ENCODE results near the gene ZNF366.

The ZNF366 gene

GRCh38 chr5:72465066-72465465 is 42.1 kb downstream of the ZNF366 start:
- no peak for DNase-seq (ENCODE audit: insufficient read length, low spot score)
- no peak for TF ChIP-seq PAX5 (IDR thresholded peaks at IDR 0.05; ENCODE audit: insufficient read depth, low read length, severe bottlenecking)
- no peak for TF ChIP-seq POU2F2 (IDR thresholded peaks at IDR 0.05; ENCODE audit: low read depth, low read length)
- no peak for TF ChIP-seq SPI1 (IDR thresholded peaks at IDR 0.05; ENCODE audit: low read depth, low read length)
- TF ChIP-seq TAF1 (IDR thresholded peaks at IDR 0.05; ENCODE audit: low read depth, low read length) = no peak
- no peak for TF ChIP-seq POLR2AphosphoS5 (IDR thresholded peaks at IDR 0.05; ENCODE audit: low read depth, low read length)
- FAIRE-seq = no peak

GRCh38 chr5:72464071-72464470 is 43.1 kb downstream of the ZNF366 start:
- FAIRE-seq = no peak
- no peak for TF ChIP-seq PAX5 (IDR thresholded peaks at IDR 0.05; ENCODE audit: insufficient read depth, low read length, severe bottlenecking)
- no peak for TF ChIP-seq POLR2A (IDR thresholded peaks at IDR 0.05; ENCODE audit: low read depth, low read length)
- no peak for TF ChIP-seq SPI1 (IDR thresholded peaks at IDR 0.05; ENCODE audit: low read depth, low read length)
- no peak for TF ChIP-seq TAF1 (IDR thresholded peaks at IDR 0.05; ENCODE audit: low read depth, low read length)
- no peak for TF ChIP-seq POU2F2 (IDR thresholded peaks at IDR 0.05; ENCODE audit: low read depth, low read length)
- TF ChIP-seq POLR2AphosphoS5 (IDR thresholded peaks at IDR 0.05; ENCODE audit: low read depth, low read length) = no peak

GRCh38 chr5:72463449-72464052 is 43.7 kb downstream of the ZNF366 start:
- no peak for FAIRE-seq
- DNase-seq (ENCODE audit: insufficient read length, low spot score) = no peak
- TF ChIP-seq POLR2AphosphoS5 (IDR thresholded peaks at IDR 0.05; ENCODE audit: low read depth, low read length) = no peak
- no peak for TF ChIP-seq TAF1 (IDR thresholded peaks at IDR 0.05; ENCODE audit: low read depth, low read length)
- TF ChIP-seq POU2F2 (IDR thresholded peaks at IDR 0.05; ENCODE audit: low read depth, low read length) = no peak
- no peak for TF ChIP-seq POLR2A (IDR thresholded peaks at IDR 0.05; ENCODE audit: low read depth, low read length)
- TF ChIP-seq PAX5 (IDR thresholded peaks at IDR 0.05; ENCODE audit: insufficient read depth, low read length, severe bottlenecking) = no peak
- TF ChIP-seq SPI1 (IDR thresholded peaks at IDR 0.05; ENCODE audit: low read depth, low read length) = no peak

More at GRCh38 chr5:72464071-72464470, 43.1 kb downstream of the ZNF366 start:
- no peak for DNase-seq (ENCODE audit: insufficient read length, low spot score)

GRCh38 chr5:72460413-72460812 is 46.8 kb downstream of the ZNF366 start:
- no peak for TF ChIP-seq POLR2AphosphoS5 (IDR thresholded peaks at IDR 0.05; ENCODE audit: low read depth, low read length)
- TF ChIP-seq PAX5 (IDR thresholded peaks at IDR 0.05; ENCODE audit: insufficient read depth, low read length, severe bottlenecking) = no peak
- no peak for TF ChIP-seq SPI1 (IDR thresholded peaks at IDR 0.05; ENCODE audit: low read depth, low read length)
- no peak for TF ChIP-seq POU2F2 (IDR thresholded peaks at IDR 0.05; ENCODE audit: low read depth, low read length)
- TF ChIP-seq POLR2A (IDR thresholded peaks at IDR 0.05; ENCODE audit: low read depth, low read length) = no peak
- no peak for TF ChIP-seq TAF1 (IDR thresholded peaks at IDR 0.05; ENCODE audit: low read depth, low read length)
- no peak for DNase-seq (ENCODE audit: insufficient read length, low spot score)
- no peak for FAIRE-seq

- TF ChIP-seq TAF1 (IDR thresholded peaks at IDR 0.05; ENCODE audit: low read depth, low read length) = no peak
- TF ChIP-seq POLR2AphosphoS5 (IDR thresholded peaks at IDR 0.05; ENCODE audit: low read depth, low read length) = no peak
- FAIRE-seq = no peak
- DNase-seq (ENCODE audit: insufficient read length, low spot score) = no peak
These were observed 47.3 kb downstream of the ZNF366 start for GRCh38 chr5:72459913-72460312.

GRCh38 chr5:72459089-72459661 is 48.0 kb downstream of the ZNF366 start:
- peak; percentile 9 for FAIRE-seq
- 0 out of 2 replicates have a peak, but pooled peaks have one; percentile 2 for TF ChIP-seq SPI1 (IDR thresholded peaks at IDR 0.05; ENCODE audit: low read depth, low read length)
- no peak for TF ChIP-seq POLR2A (IDR thresholded peaks at IDR 0.05; ENCODE audit: low read depth, low read length)
- DNase-seq (ENCODE audit: insufficient read length, low spot score) = no peak

GRCh38 chr5:72458407-72458806 is 48.8 kb downstream of the ZNF366 start:
- FAIRE-seq (no peak), DNase-seq (ENCODE audit: insufficient read length, low spot score) (no peak)
- TF ChIP-seq POU2F2 (IDR thresholded peaks at IDR 0.05; ENCODE audit: low read depth, low read length) = no peak
- no peak for TF ChIP-seq POLR2A (IDR thresholded peaks at IDR 0.05; ENCODE audit: low read depth, low read length)
- TF ChIP-seq POLR2AphosphoS5 (IDR thresholded peaks at IDR 0.05; ENCODE audit: low read depth, low read length) = no peak
- peak; percentile 91 for TF ChIP-seq SPI1 (IDR thresholded peaks at IDR 0.05; ENCODE audit: low read depth, low read length)
- no peak for TF ChIP-seq PAX5 (IDR thresholded peaks at IDR 0.05; ENCODE audit: insufficient read depth, low read length, severe bottlenecking)
- no peak for TF ChIP-seq TAF1 (IDR thresholded peaks at IDR 0.05; ENCODE audit: low read depth, low read length)

GRCh38 chr5:72457491-72457890 is 49.7 kb downstream of the ZNF366 start:
- DNase-seq (ENCODE audit: insufficient read length, low spot score) (no peak), FAIRE-seq (no peak)
- TF ChIP-seq SPI1 (IDR thresholded peaks at IDR 0.05; ENCODE audit: low read depth, low read length) (no peak), POLR2A (IDR thresholded peaks at IDR 0.05; ENCODE audit: low read depth, low read length) (no peak), POU2F2 (IDR thresholded peaks at IDR 0.05; ENCODE audit: low read depth, low read length) (no peak), PAX5 (IDR thresholded peaks at IDR 0.05; ENCODE audit: insufficient read depth, low read length, severe bottlenecking) (no peak), POLR2AphosphoS5 (IDR thresholded peaks at IDR 0.05; ENCODE audit: low read depth, low read length) (no peak), TAF1 (IDR thresholded peaks at IDR 0.05; ENCODE audit: low read depth, low read length) (no peak)

- DNase-seq (ENCODE audit: insufficient read length, low spot score) = no peak
- no peak for FAIRE-seq
- TF ChIP-seq SPI1 (IDR thresholded peaks at IDR 0.05; ENCODE audit: low read depth, low read length) (no peak), POU2F2 (IDR thresholded peaks at IDR 0.05; ENCODE audit: low read depth, low read length) (no peak), POLR2AphosphoS5 (IDR thresholded peaks at IDR 0.05; ENCODE audit: low read depth, low read length) (no peak), TAF1 (IDR thresholded peaks at IDR 0.05; ENCODE audit: low read depth, low read length) (no peak), POLR2A (IDR thresholded peaks at IDR 0.05; ENCODE audit: low read depth, low read length) (no peak), PAX5 (IDR thresholded peaks at IDR 0.05; ENCODE audit: insufficient read depth, low read length, severe bottlenecking) (no peak)
These were observed 50.7 kb downstream of the ZNF366 start for GRCh38 chr5:72456391-72457074.
